MM.1S (cell line): ENCODE results near the gene HIC1.

Experiments
- CTCF ChIP-seq: fragments of 300-600 bp; sonication (generic); IDR thresholded peaks from 2 replicates; pipeline ENCODE4 v1.5.1; 2016; ENCODE audit warnings: antibody characterized with exemption, low read length, mixed read lengths
- EZH2 ChIP-seq: fragments of 300-600 bp; sonication (generic); optimal IDR thresholded peaks from 2 replicates; pipeline ENCODE3; 2017; ENCODE audit warnings: low read depth, mild to moderate bottlenecking, antibody characterized with exemption, low read length, mixed read lengths
- EZH2phosphoT487 ChIP-seq: fragments of 300-600 bp; sonication (generic); IDR thresholded peaks from 2 replicates; pipeline ENCODE4 v1.6.1; 2018; ENCODE audit warnings: antibody characterized with exemption, low read length

- no peak for TF ChIP-seq EZH2
- TF ChIP-seq CTCF: peak; percentile 64
- TF ChIP-seq EZH2phosphoT487: no peak
Observed at GRCh38 chr17:2053380-2054261, 1.3 kb upstream of the HIC1 start.
